HepG2 (cell line): Measurements from ENCODE around the gene ASMT. TPM values are rescaled to one million over a fixed set of nuclear protein-coding genes. Genes with fewer than 3 reads are reported as not detected.

Source experiments
- ATAC-seq: fragments of 200-7000 bp; cut with Tn5 transposase; 3 replicates; pipeline ENCODE4 v1.9.1; 2020; ENCODE audit warnings: mild to moderate bottlenecking, moderate library complexity
- BruUV-seq: library from RNA; stranded (reverse); fragments of 400-500 nt; replicated peaks from 2 replicates; lab custom pipeline; 2021; lab: Mats Ljungman, UMichigan
- CTCF ChIA-PET: fragments of 300-600 bp; formaldehyde crosslinking; extraction: SDS; loops from one replicate; lab custom pipeline; 2021; ENCODE audit warnings: low total read pairs, inconsistent platforms, low intra/inter-chr PET ratio; lab: Yijun Ruan, JAX
- POLR2A ChIA-PET: fragments of 350-600 bp; sonication (Branson Sonifier 250); formaldehyde crosslinking; loops from one replicate; lab custom pipeline; 2020; ENCODE audit warnings: antibody characterized with exemption, inconsistent platforms; lab: Yijun Ruan, JAX
- DNase-seq: peaks from one replicate; pipeline ENCODE4 v3.0.0-alpha.2; 2015; ENCODE audit warnings: low spot score
- FAIRE-seq: peaks from 3 replicates; lab custom pipeline; 2011; peaks lifted over from hg19 to GRCh38; lab: Jason Lieb, UNC
- H2AFZ ChIP-seq: one replicate; pipeline ENCODE4 v1.6.1; 2011; ENCODE audit warnings: low read length, inconsistent platforms
- H3K27ac ChIP-seq: fragments of 300-600 bp; 3 replicates; pipeline ENCODE4 v1.8.0; 2011; ENCODE audit warnings: mixed run types, mild to moderate bottlenecking, mixed read lengths, low read length, inconsistent platforms; ENCODE audit not compliant: insufficient read depth; ENCODE audit errors: extremely low read length
- H3K27me3 ChIP-seq, 2 experiments: fragments of 200-600 bp in 1 of 2; 2 replicates in 1 of 2; 3 replicates in 1 of 2; pipeline versions ENCODE4 v1.6.0 to v1.8.0; 2011; ENCODE audit warnings: low read length in 2 of 2, mild to moderate bottlenecking in 2 of 2, moderate library complexity in 2 of 2, inconsistent platforms in 1 of 2; ENCODE audit not compliant: insufficient read depth in 2 of 2, control insufficient read depth in 1 of 2
- H3K36me3 ChIP-seq, 2 experiments: fragments of 200-600 bp in 1 of 2; replicated peaks in 1 of 2; 2 replicates in 1 of 2; 3 replicates in 1 of 2; pipeline versions ENCODE4 v1.5.1 to v1.8.0; 2011; ENCODE audit warnings: low read length in 2 of 2, inconsistent platforms in 1 of 2; ENCODE audit not compliant: insufficient read depth in 2 of 2, control insufficient read depth in 1 of 2
- H3K4me1 ChIP-seq: 2 replicates; pipeline ENCODE4 v1.5.1; 2012; ENCODE audit warnings: low read length, inconsistent platforms; ENCODE audit not compliant: insufficient read depth
- H3K4me2 ChIP-seq: 2 replicates; pipeline ENCODE4 v1.6.0; 2011; ENCODE audit warnings: low read depth, low read length, inconsistent platforms
- H3K4me3 ChIP-seq, 3 experiments: fragments of 200-600 bp in 1 of 3; sonication (generic), shearing (Covaris generic) in 1 of 3; replicated peaks in 1 of 3; 2 replicates each; pipeline ENCODE4 v1.5.1; 2011 to 2016; ENCODE audit warnings: low read length in 3 of 3, inconsistent platforms in 2 of 3, low read depth in 2 of 3, mild to moderate bottlenecking in 2 of 3, control low read depth in 1 of 3, mixed read lengths in 1 of 3; ENCODE audit not compliant: insufficient read depth in 1 of 3
- H3K79me2 ChIP-seq: one replicate; pipeline ENCODE4 v1.6.1; 2011; ENCODE audit warnings: low read length, inconsistent platforms; ENCODE audit not compliant: insufficient read depth
- H3K9ac ChIP-seq: 2 replicates; pipeline ENCODE4 v1.6.0; 2011; ENCODE audit warnings: mild to moderate bottlenecking, low read depth, low read length, inconsistent platforms; ENCODE audit not compliant: insufficient read depth
- H3K9me3 ChIP-seq: 2 replicates; pipeline ENCODE4 v1.5.1; 2012; ENCODE audit warnings: mild to moderate bottlenecking, low read length
- H4K20me1 ChIP-seq: 2 replicates; pipeline ENCODE4 v1.6.0; 2011; ENCODE audit warnings: inconsistent platforms, mild to moderate bottlenecking, low read length, moderate library complexity; ENCODE audit not compliant: insufficient read depth
- AHR ChIP-seq: IDR thresholded peaks from 2 replicates; pipeline ENCODE4 v1.6.1; 2018; ENCODE audit warnings: missing genetic modification reagents, missing compliant biosample characterization
- ZNF280D ChIP-seq: sonication (generic); formaldehyde crosslinking; IDR thresholded peaks from 2 replicates; pipeline ENCODE4 v1.5.1; 2020; ENCODE audit warnings: mild to moderate bottlenecking, missing genetic modification reagents
- ZNF737 ChIP-seq: sonication (generic); formaldehyde crosslinking; IDR thresholded peaks from 2 replicates; pipeline ENCODE4 v1.5.0; 2020; ENCODE audit warnings: missing genetic modification reagents, mild to moderate bottlenecking, borderline replicate concordance
- WGBS: methylation state at CpG from one replicate; pipeline ENCODE4 v1.1.6; 2017; ENCODE audit warnings: low lambda C conversion rate; 5-methylcytosine and 5-hydroxymethylcytosine counted together
- in situ Hi-C: cut with HindIII; loops from 2 replicates; pipeline ENCODE4 v1.10.0; 2017; ENCODE audit warnings: low pct_unique_long_range_greater_than_20kb; ENCODE audit not compliant: extremely low pct_ligation_motif_present
- intact Hi-C: fragments of 100-400 bp; cut with micrococcal nuclease; formaldehyde crosslinking; loops from one replicate; pipeline ENCODE4 v1.10.0; 2022; ENCODE audit not compliant: unreplicated experiment
- polyA plus RNA-seq, 8 experiments: library from polyadenylated mRNA; depleted of rRNA in 3 of 8; stranded (reverse) in 7 of 8; unstranded in 1 of 8; fragments of >200 nt; fragmentation: Illumina TruSeq in 4 of 8; extraction: Trizol in 4 of 8; gene quantifications; 2 replicates each; pipeline versions ENCODE4 v1.2.1 to v1.2.3, GENCODE V29; 2011 to 2016; ENCODE audit warnings: low read depth in 4 of 8, missing spikeins in 1 of 8, mixed read lengths in 1 of 8; ENCODE audit not compliant: insufficient read depth in 1 of 8
- total RNA-seq, 5 experiments: library from RNA; depleted of rRNA; stranded (reverse); fragments of >200 nt; fragmentation: Illumina TruSeq; extraction: Trizol; gene quantifications; 2 replicates each; pipeline ENCODE4 v1.2.3, GENCODE V29; 2016; ENCODE audit warnings: low read depth in 1 of 5
- TF ChIP-seq, protein P1 (sequence below): sonication (generic); formaldehyde crosslinking; IDR thresholded peaks from 2 replicates; pipeline ENCODE4 v1.5.0; 2020; ENCODE audit warnings: mild to moderate bottlenecking, missing genetic modification reagents

The ASMT gene
- total and polyA plus RNA-seq, 2 of the 13 experiments (the other 11 are each of a cell fraction or from before 2014, with no cell fraction given) = 0.04 TPM; not detected in 1

- DNase-seq (no peak), ATAC-seq (no peak)
- Histone ChIP-seq H3K9ac (no peak overlapping the region), H3K27ac (no peak overlapping the region), H3K4me2 (no peak overlapping the region)
- BruUV-seq = no TSS peak
- TF ChIP-seq AHR (CRISPR knock-in tag) (no peak), ZNF280D (CRISPR knock-in tag) (no peak), ZNF737 (CRISPR knock-in tag) (no peak)
- TF ChIP-seq, protein P1, sequence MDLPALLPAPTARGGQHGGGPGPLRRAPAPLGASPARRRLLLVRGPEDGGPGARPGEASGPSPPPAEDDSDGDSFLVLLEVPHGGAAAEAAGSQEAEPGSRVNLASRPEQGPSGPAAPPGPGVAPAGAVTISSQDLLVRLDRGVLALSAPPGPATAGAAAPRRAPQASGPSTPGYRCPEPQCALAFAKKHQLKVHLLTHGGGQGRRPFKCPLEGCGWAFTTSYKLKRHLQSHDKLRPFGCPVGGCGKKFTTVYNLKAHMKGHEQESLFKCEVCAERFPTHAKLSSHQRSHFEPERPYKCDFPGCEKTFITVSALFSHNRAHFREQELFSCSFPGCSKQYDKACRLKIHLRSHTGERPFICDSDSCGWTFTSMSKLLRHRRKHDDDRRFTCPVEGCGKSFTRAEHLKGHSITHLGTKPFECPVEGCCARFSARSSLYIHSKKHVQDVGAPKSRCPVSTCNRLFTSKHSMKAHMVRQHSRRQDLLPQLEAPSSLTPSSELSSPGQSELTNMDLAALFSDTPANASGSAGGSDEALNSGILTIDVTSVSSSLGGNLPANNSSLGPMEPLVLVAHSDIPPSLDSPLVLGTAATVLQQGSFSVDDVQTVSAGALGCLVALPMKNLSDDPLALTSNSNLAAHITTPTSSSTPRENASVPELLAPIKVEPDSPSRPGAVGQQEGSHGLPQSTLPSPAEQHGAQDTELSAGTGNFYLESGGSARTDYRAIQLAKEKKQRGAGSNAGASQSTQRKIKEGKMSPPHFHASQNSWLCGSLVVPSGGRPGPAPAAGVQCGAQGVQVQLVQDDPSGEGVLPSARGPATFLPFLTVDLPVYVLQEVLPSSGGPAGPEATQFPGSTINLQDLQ = no peak
- TF ChIP-seq, all 625 proteins: peak for 0
- intact Hi-C loops = no loop called here
- CTCF ChIA-PET = no interaction called here
- H3K4me3 ChIP-seq = no peak overlapping the region
- H3K36me3 ChIP-seq = peaks cover 10 to 12% of the 10 kb centered on the region in 2 experiments; a peak in 3 of 5 replicates
- POLR2A ChIA-PET = no interaction called here
- H2AFZ ChIP-seq = no peak overlapping the region
- in situ Hi-C loops = no loop called here
- H3K4me1 ChIP-seq = 0 out of 2 replicates have a peak, but pooled peaks cover 8% of the 10 kb centered on the region
- no peaks in the 10 kb centered on the region for H3K9me3 ChIP-seq
- 0 out of 5 replicates have a peak, but pooled peaks cover 0 to 2% of the 10 kb centered on the region in 2 experiments for H3K27me3 ChIP-seq
- FAIRE-seq = no peak
- H4K20me1 ChIP-seq = no peaks in the 10 kb centered on the region
- 81% methylated on average over 11 of the region's 11 CpGs for WGBS
- H3K79me2 ChIP-seq = no peaks in the 10 kb centered on the region
Observed at GRCh38 chrX:1606496-1606895, 8.4 kb upstream of the ASMT start.
